ENCODE results near the gene SLC18A2. TPM values are rescaled to one million over a fixed set of nuclear protein-coding genes. Genes with fewer than 3 reads are reported as not detected.

Gene SLC18A2
- total RNA-seq, 1 donor from 2014 or later: 0.13 TPM

DNA sequence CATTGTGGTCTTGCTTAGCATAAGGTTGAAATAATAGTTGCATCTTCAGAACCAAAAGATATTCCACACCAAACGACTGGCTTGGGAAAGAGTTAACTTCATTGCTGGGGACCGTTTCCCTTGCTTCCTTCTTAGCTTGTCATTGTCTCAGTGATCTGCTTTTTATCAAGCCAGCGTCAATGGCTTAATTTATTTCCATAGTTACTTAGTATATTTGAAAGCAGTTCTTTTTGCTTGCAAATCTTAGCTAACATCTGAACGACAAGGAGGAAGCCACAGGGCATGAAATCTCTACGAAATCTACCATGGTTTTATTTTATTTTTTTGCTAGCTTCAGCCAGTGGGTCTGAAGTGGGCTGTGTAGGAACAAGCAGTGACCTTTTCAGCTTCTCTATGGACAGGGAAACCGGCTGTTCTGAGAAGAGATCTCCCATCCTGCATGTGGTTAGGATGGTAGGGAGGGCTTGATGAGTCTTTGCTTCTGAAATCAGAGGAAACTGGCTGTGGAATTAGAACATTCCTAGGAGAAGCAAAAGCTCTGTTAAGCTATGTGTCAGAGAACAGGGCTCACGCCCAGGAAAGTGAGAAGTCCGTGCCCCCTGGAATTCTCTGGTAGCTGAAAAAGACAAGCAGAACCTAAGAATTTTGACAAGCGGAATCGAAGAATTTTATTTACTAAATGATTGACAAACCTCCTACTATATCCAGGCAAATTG is 8.0 kb downstream of the SLC18A2 start:
- no peak for DNase-seq (ENCODE audit: low spot score in 2 of 2, unreplicated experiment in 2 of 2)
- no peak overlapping the region for H3K4me3 Mint-ChIP-seq
- peaks cover 71% of the 10 kb centered on the region for H3K27me3 Mint-ChIP-seq (ENCODE audit: low read depth)
- H3K36me3 Mint-ChIP-seq: no peaks in the 10 kb centered on the region
- TF ChIP-seq, protein P1, sequence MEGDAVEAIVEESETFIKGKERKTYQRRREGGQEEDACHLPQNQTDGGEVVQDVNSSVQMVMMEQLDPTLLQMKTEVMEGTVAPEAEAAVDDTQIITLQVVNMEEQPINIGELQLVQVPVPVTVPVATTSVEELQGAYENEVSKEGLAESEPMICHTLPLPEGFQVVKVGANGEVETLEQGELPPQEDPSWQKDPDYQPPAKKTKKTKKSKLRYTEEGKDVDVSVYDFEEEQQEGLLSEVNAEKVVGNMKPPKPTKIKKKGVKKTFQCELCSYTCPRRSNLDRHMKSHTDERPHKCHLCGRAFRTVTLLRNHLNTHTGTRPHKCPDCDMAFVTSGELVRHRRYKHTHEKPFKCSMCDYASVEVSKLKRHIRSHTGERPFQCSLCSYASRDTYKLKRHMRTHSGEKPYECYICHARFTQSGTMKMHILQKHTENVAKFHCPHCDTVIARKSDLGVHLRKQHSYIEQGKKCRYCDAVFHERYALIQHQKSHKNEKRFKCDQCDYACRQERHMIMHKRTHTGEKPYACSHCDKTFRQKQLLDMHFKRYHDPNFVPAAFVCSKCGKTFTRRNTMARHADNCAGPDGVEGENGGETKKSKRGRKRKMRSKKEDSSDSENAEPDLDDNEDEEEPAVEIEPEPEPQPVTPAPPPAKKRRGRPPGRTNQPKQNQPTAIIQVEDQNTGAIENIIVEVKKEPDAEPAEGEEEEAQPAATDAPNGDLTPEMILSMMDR (IDR thresholded peaks at IDR 0.05; ENCODE audit: unreplicated experiment): no peak
- H3K27ac Mint-ChIP-seq: no peak overlapping the region
- no peaks in the 10 kb centered on the region for H3K9me3 Mint-ChIP-seq
- H3K4me1 Mint-ChIP-seq: peaks cover 4% of the 10 kb centered on the region

- H3K27me3 Mint-ChIP-seq (ENCODE audit: low read depth): peaks cover 68% of the 10 kb centered on the region
- TF ChIP-seq, protein P1 (IDR thresholded peaks at IDR 0.05; ENCODE audit: unreplicated experiment): no peak
- H3K27ac Mint-ChIP-seq: no peak overlapping the region
- H3K4me1 Mint-ChIP-seq: peaks cover 4% of the 10 kb centered on the region
- no peaks in the 10 kb centered on the region for H3K9me3 Mint-ChIP-seq
- H3K4me3 Mint-ChIP-seq: no peak overlapping the region
- no peak for DNase-seq (ENCODE audit: low spot score in 2 of 2, unreplicated experiment in 2 of 2)
- no peaks in the 10 kb centered on the region for H3K36me3 Mint-ChIP-seq
These were observed 8.7 kb downstream of the SLC18A2 start for GRCh38 chr10:117249493-117250093.

DNA sequence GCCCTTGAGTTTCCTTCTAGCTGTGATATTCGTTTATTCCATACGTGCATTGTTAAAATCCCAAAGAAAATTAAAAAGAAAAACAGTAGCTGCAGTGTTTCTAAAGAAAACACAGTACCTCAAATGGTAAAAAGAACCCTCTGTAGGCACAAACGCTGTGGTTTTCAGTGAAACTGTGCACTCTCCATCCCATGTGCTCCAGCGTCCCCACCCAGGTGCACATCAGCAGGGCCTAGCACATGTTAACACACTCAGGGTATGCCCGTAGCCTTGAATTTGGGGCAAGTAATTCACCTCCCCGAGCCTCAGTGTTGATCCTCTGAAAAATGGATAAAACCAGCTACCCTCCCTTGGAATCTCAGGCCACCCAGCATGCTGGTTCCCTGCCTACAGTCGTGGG is 9.5 kb downstream of the SLC18A2 start:
- peaks cover 4% of the 10 kb centered on the region for H3K4me1 Mint-ChIP-seq
- peaks cover 65% of the 10 kb centered on the region for H3K27me3 Mint-ChIP-seq (ENCODE audit: low read depth)
- no peak overlapping the region for H3K4me3 Mint-ChIP-seq
- no peak for DNase-seq (ENCODE audit: low spot score in 2 of 2, unreplicated experiment in 2 of 2)
- H3K9me3 Mint-ChIP-seq: no peaks in the 10 kb centered on the region
- H3K27ac Mint-ChIP-seq: no peak overlapping the region
- H3K36me3 Mint-ChIP-seq: no peaks in the 10 kb centered on the region
- TF ChIP-seq, protein P1 (IDR thresholded peaks at IDR 0.05; ENCODE audit: unreplicated experiment): no peak

- TF ChIP-seq, protein P1 (IDR thresholded peaks at IDR 0.05; ENCODE audit: unreplicated experiment): no peak
- no peaks in the 10 kb centered on the region for H3K9me3 Mint-ChIP-seq
- H3K27me3 Mint-ChIP-seq (ENCODE audit: low read depth): peaks cover 46% of the 10 kb centered on the region
- DNase-seq (ENCODE audit: low spot score in 2 of 2, unreplicated experiment in 2 of 2): no peak
- no peak overlapping the region for H3K4me3 Mint-ChIP-seq
- H3K36me3 Mint-ChIP-seq: no peaks in the 10 kb centered on the region
- peaks cover 3% of the 10 kb centered on the region for H3K4me1 Mint-ChIP-seq
- no peak overlapping the region for H3K27ac Mint-ChIP-seq
These were observed 13.0 kb downstream of the SLC18A2 start for GRCh38 chr10:117253908-117254307.

DNA sequence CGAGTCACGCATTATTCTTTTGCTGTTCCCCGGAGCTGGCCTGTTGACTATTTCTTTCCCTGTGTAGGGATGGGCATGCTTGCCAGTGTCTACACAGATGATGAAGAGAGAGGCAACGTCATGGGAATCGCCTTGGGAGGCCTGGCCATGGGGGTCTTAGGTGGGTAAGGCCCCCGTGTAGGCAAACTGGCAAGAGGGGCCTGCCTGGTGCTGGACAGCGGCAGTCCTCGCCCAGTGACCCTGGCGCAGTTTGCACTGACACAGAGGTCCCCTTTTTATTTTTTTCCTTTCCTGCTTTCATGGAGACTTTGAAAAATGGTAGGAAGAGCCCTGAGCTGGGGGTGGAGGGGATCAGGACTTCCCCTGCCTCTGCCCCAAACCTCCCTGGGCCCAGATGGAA is 13.4 kb downstream of the SLC18A2 start:
- H3K27me3 Mint-ChIP-seq (ENCODE audit: low read depth): peaks cover 47% of the 10 kb centered on the region
- TF ChIP-seq, protein P1 (IDR thresholded peaks at IDR 0.05; ENCODE audit: unreplicated experiment): no peak
- no peaks in the 10 kb centered on the region for H3K4me1 Mint-ChIP-seq
- no peak for DNase-seq (ENCODE audit: low spot score in 2 of 2, unreplicated experiment in 2 of 2)
- no peak overlapping the region for H3K4me3 Mint-ChIP-seq
- H3K9me3 Mint-ChIP-seq: no peaks in the 10 kb centered on the region
- no peaks in the 10 kb centered on the region for H3K36me3 Mint-ChIP-seq
- no peak overlapping the region for H3K27ac Mint-ChIP-seq

All from mesothelial cell of epicardium (in vitro differentiated cells).